IPS-NIHi7 (cell line): ENCODE data around the gene AP3S1.
A peak's percentile ranks its signal among the peaks of the same experiment; 100 is the strongest.

ENCODE experiments used
- DNase-seq: peaks from one replicate; pipeline ENCODE4 v3.0.0; 2012; ENCODE audit warnings: mixed read lengths; ENCODE audit errors: extremely low spot score

AP3S1 gene

DNA sequence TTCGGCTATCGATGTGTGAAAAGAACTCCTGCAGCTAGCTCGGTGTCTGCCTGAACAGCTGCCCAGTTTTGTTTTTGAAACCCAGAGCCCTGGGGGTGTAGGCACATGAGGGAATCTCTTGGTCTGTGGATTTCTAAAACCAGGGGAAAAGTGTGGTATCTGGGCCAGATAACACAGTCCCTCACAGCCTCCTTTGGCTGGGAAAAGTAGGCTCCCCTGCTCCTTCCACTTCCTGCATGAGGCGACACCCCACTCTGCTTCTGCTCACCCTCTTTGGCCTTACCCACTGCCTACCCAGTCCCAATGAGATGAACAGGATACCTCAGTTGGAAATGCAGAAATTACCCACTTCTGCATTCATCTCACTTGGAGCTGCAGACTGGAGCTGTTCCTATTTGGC is 15.8 kb upstream of the AP3S1 start:
- no peak for DNase-seq

DNA sequence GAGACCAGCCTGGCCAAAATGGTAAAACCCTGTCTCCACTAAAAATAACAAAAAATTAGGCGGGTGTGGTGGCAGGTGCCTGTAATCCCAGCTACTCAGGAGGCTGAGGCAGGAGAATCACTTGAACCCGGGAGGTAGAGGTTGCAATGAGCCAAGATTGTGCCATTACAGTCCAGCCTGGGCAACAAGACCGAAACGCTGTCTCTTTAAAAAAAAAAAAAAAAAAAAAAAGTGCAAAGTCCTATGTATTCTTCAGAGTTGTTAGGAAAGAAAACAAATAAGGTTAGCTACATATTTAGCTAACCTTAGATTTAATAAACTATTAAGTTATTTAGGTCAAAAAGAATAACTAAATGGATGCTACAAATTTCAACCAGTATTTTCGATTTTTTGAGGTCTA is 11.8 kb upstream of the AP3S1 start:
- DNase-seq, result no peak

DNA sequence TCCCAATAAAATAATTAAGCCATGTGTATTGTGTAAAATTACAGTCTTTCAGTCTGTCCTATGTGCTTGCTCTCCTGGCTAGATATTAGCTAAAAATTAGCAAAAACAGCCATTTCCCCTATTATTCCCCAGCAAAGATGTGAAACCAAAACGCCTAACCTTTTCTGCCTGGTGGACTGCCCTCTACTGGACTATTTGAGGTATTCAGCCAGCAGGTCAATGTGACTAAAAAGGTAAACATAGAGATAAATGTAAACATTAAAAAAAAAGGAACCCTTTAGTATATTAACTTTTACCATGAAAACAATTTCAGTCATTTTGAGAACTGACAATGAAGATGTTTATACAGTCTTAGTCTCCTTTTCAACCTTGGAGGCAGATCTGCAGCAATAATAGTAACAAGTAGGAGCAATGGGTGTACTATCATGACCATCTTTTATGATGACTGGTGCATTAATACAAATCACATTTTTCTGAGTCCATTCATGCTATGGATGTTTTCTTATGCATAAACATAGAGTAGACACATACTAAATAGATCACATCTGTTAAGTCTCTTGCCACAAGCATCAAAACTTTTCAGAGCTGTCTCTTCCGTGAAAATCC is 10.5 kb upstream of the AP3S1 start:
- peak; percentile 57 for DNase-seq

DNA sequence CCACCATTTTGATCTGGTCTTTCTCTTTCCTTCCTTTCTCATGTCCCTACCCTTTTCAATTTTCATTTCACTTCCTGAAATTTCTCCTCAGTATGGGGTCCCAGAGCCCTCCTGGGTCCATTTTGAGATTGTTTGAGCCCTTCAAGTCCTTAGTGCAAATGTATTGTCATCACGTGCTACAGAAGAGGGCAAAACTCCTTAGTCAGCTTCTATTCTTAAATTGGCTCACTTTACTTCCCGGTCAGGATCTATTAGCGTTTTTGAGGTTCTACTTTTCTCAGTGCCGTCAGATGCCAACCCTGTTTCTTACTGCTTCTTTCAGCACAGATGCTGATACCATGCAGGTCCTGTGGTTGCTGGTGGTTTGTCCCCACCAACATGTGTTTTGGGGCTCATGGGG is 6.3 kb upstream of the AP3S1 start:
- DNase-seq, result no peak

- peak; percentile 46 for DNase-seq
Measured at GRCh38 chr5:115838885-115839518, 2.7 kb upstream of the AP3S1 start.

DNA sequence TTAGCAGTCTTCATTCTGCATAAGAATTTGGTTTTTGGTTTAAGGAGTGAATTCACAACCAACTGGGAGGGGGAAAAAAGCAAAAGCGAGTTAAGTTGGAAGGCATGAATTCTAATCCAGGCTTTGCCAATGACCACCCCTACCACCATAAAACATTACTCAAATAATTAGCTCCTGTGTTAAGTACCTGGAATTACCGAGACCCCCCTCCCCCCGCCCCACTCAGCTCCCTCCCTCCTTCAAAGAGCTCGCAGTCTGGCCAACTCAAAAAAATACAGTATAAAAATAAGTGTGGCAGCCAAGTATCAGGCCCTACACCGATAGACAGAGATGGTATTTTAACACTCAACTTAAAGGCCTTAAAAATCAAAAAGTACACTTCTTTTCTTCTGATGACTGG is 862 bp upstream of the AP3S1 start:
- no peak for DNase-seq

GRCh38 chr5:115842089-115842935 is 577 bp downstream of the AP3S1 start:
- peak; percentile 58 for DNase-seq

DNA sequence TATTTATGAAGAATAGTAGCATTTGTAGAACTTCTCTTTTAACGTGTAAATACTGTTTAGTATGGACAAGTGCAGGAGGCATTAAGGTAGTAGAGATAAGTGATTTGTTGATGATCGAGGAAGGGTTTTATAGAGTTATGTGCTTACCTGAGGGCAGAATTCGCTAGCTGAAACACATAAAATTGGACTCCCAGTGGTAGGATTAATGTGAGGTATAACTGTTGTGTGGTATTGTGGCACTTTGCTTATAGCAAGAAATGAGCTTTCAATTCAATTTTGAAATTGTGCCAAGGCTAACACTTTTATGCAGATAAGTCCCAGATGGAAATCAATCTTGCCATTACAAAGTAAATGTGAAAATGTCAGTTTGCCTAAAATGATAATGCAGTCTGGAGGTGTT is 1.2 kb downstream of the AP3S1 start:
- no peak for DNase-seq

DNA sequence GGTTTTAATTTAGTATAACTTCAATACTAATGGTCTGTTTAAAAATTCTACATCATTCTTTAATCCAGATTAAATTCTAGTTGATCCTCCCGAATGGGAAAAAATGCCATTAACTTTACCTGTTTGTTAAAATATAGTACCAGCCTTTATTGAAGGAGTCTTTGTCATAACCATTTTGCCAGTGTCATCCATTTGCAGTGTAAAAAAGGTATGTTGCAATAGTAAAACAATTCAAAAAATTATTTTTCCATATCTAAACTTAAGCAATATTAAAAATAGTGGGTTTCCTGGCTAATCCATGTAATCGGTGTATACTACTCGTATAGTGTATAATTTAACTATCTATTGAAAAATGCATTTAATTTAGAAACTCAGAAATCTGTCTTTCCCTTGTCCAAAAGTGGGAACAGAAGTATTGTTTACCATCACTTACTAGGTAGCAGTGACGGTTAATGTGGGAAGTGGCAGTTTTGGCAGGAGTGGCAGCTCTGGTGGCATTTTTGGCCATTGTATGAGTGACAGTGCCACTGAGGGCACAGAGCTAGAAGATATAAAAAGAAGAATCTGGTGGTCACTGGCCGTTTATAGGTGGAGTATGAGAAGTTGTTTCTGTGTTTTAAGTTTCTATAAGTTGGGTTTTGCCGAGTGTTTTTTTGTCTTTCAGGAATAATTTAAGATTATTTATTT is 1.9 kb downstream of the AP3S1 start:
- no peak for DNase-seq

- no peak for DNase-seq
Measured at GRCh38 chr5:115844321-115844817, 2.6 kb downstream of the AP3S1 start.

GRCh38 chr5:115847290-115847689 is 5.6 kb downstream of the AP3S1 start:
- DNase-seq, result no peak

GRCh38 chr5:115849258-115849798 is 7.6 kb downstream of the AP3S1 start:
- DNase-seq, result no peak

GRCh38 chr5:115850744-115851416 is 9.1 kb downstream of the AP3S1 start:
- no peak for DNase-seq

DNA sequence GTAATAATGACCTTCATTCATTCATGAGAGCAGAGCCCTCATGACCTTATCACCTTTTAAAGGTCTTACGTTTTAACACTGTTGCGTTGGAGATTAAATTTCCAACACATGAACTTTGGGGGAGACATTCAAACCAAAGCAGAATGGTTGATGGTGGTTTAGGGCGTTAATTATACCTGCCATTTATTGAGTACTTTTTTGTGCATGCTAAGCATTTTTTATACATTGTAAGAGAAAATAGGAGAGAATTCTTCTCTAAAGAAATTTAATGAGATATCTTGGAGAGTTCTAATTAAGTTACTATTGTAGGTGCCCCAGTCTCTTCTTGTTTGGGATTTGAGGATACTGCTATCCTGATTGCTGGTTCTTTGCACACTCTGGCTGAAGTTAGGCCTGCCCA is 12.4 kb downstream of the AP3S1 start:
- DNase-seq, result no peak

DNA sequence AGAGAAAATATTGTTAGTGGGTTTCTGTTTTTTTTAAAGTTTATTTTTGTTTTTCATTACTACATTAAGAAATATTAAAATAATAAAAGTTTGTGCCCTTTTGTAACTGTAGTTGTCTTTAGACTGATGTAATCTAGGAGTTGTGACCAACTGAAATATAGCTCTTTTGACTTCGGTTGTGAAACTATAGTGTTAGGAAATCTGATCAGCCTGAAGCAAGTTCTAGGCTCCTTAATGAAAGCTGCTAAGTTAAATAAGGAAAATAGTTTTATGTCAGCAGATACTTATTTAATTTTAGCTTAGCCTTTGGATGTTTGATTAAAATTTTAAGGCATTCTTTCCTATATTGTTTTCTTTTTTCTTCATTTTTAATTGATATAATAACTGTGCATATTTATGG is 14.2 kb downstream of the AP3S1 start:
- no peak for DNase-seq

DNA sequence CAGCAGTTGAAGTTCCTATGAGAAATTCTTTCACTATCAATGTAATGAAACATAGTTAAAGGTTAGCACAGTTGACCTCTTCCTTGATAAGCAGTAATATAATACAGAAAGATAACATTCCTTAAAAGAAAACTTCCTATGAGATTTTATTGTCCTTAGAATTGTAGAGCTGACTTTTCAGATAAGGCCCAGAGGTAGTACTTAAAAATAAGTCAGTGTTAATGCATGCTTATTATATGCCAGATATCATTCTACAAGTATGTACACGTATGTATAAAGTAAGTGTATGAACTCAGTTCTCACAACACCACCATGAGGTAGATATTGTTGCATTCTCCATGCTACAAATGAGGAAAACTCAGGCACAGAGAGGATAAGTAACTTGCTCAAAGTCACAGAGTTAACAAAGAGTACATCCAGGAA is 15.3 kb downstream of the AP3S1 start:
- no peak for DNase-seq

GRCh38 chr5:115857626-115858349 is 16.1 kb downstream of the AP3S1 start:
- no peak for DNase-seq

- DNase-seq, result no peak
Measured at GRCh38 chr5:115858396-115858795, 16.7 kb downstream of the AP3S1 start.

DNA sequence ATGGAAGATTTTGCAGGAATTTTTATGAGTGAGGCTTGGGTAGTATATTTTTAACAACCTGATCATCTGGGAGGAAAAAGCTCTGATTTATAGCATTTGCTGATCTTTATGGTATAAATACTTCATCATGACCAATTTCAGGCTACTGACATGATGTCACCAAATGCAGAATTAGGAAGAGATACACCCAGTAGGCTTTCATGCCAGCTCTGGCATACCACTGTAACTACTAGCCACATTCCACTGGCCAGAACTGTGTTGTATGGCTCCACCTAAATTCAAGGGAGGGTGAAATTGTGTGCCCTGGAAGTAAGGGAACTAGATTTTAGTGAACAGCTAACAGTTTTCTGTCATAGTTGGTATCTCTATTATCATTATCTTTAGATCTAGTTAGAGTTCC is 17.6 kb downstream of the AP3S1 start:
- no peak for DNase-seq

DNA sequence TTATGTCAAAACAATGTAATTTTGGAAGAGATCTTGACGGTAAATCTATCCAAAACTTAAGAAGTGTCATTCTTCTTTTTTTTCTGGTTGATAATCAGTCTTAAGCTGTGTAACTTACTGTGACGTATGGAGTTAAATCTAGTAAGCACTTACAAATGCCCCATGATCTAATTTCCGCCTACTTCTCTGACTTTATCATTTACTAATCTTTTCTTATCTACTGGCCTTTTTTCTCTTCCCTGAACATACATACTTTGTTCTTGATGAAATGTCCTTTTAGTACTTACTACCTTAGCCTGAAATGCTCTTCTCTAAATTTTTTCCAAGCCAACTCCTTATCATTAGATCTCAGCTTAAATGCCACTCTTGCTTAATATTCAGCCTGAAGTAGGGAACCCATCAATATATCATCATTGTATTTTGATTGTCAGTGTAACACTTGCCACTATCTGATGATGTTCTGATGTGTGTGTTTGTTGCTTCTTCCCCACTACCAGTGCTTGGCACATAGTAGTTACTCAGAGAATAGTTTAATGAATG is 27.6 kb downstream of the AP3S1 start:
- no peak for DNase-seq
